CD14-positive monocyte (primary cell): ENCODE results near the gene SDC4. TPM values are rescaled to one million over a fixed set of nuclear protein-coding genes. Genes with fewer than 3 reads are reported as not detected.

Source experiments
- DNase-seq, 3 donors: peaks; one replicate each; pipeline ENCODE4 v3.0.0-alpha.2; 2011 to 2022
- H2AFZ ChIP-seq: 2 replicates; pipeline ENCODE4 v1.6.0; 2012; ENCODE audit warnings: mild to moderate bottlenecking, low read depth, low read length, inconsistent platforms; ENCODE audit not compliant: insufficient read depth, poor library complexity, severe bottlenecking
- H3K27ac ChIP-seq, 2 donors: 1 replicate in 1 of 2; 2 replicates in 1 of 2; pipeline ENCODE4 v1.5.1; 2012 to 2013; ENCODE audit warnings: low read length in 2 of 2, control low read depth in 1 of 2, inconsistent platforms in 1 of 2, low read depth in 1 of 2, mild to moderate bottlenecking in 1 of 2
- H3K27me3 ChIP-seq, 2 donors: one replicate each; pipeline versions ENCODE4 v1.6.0 to v1.6.1; 2011 to 2013; ENCODE audit warnings: low read length in 2 of 2; ENCODE audit not compliant: control insufficient read depth in 2 of 2, insufficient read depth in 2 of 2
- H3K36me3 ChIP-seq, 2 donors: replicated peaks in 1 of 2; 1 replicate in 1 of 2; 2 replicates in 1 of 2; pipeline versions ENCODE4 v1.5.1 to v1.6.1; 2012 to 2013; ENCODE audit warnings: low read length in 2 of 2, control low read depth in 1 of 2, inconsistent platforms in 1 of 2, mild to moderate bottlenecking in 1 of 2; ENCODE audit not compliant: insufficient read depth in 2 of 2, control insufficient read depth in 1 of 2
- H3K4me1 ChIP-seq, 2 donors: 1 replicate in 1 of 2; 2 replicates in 1 of 2; pipeline versions ENCODE4 v1.5.1 to v1.6.1; 2012 to 2013; ENCODE audit warnings: low read length in 2 of 2, control low read depth in 1 of 2, inconsistent platforms in 1 of 2, mild to moderate bottlenecking in 1 of 2, moderate library complexity in 1 of 2; ENCODE audit not compliant: insufficient read depth in 2 of 2, control insufficient read depth in 1 of 2
- H3K4me2 ChIP-seq: replicated peaks from 2 replicates; pipeline ENCODE3; 2012; ENCODE audit warnings: low read length, moderate library complexity, mild to moderate bottlenecking; ENCODE audit not compliant: poor library complexity, severe bottlenecking; ENCODE audit errors: extremely low read depth
- H3K4me3 ChIP-seq, 3 experiments: fragments of 200-600 bp in 1 of 3; sonication (generic) in 1 of 3; replicated peaks in 1 of 3; 1 replicate in 2 of 3; 2 replicates in 1 of 3; pipeline ENCODE4 v1.5.1; 2011 to 2013; ENCODE audit warnings: low read length in 3 of 3, mild to moderate bottlenecking in 3 of 3, control low read depth in 2 of 3, low read depth in 2 of 3, inconsistent platforms in 1 of 3, moderate library complexity in 1 of 3
- H3K79me2 ChIP-seq: 2 replicates; pipeline ENCODE4 v1.6.0; 2012; ENCODE audit warnings: mild to moderate bottlenecking, control low read depth, inconsistent platforms, low read length, moderate library complexity; ENCODE audit not compliant: insufficient read depth
- H3K9ac ChIP-seq: 2 replicates; pipeline ENCODE4 v1.6.0; 2017; ENCODE audit warnings: low read length, mild to moderate bottlenecking; ENCODE audit not compliant: insufficient read depth, poor library complexity, severe bottlenecking
- H3K9me3 ChIP-seq, 2 donors: replicated peaks in 1 of 2; 1 replicate in 1 of 2; 2 replicates in 1 of 2; pipeline versions ENCODE4 v1.5.1 to v1.6.1; 2012 to 2013; ENCODE audit warnings: low read length in 2 of 2, control low read depth in 1 of 2; ENCODE audit not compliant: control insufficient read depth in 1 of 2, insufficient read depth in 1 of 2
- H4K20me1 ChIP-seq: 2 replicates; pipeline ENCODE4 v1.6.0; 2012; ENCODE audit warnings: mild to moderate bottlenecking, low read length, control low read depth, moderate library complexity; ENCODE audit not compliant: insufficient read depth
- H3K27ac Mint-ChIP-seq, 7 donors: one replicate each; pipeline ENCODE4 v1.8.0; 2020; ENCODE audit warnings: mild to moderate bottlenecking in 7 of 7, mixed read lengths in 7 of 7, moderate library complexity in 6 of 7, inconsistent platforms in 2 of 7
- H3K27me3 Mint-ChIP-seq, 3 donors: one replicate each; pipeline ENCODE4 v1.8.0; 2021 to 2022; ENCODE audit warnings: low read depth in 3 of 3, mild to moderate bottlenecking in 3 of 3, mixed read lengths in 3 of 3, moderate library complexity in 3 of 3, inconsistent platforms in 1 of 3
- H3K36me3 Mint-ChIP-seq, 2 donors: one replicate each; pipeline ENCODE4 v1.8.0; 2020; ENCODE audit warnings: mixed read lengths in 2 of 2, inconsistent platforms in 1 of 2, mild to moderate bottlenecking in 1 of 2
- H3K4me1 Mint-ChIP-seq: one replicate; pipeline ENCODE4 v1.8.0; 2020; ENCODE audit warnings: mild to moderate bottlenecking, mixed read lengths
- H3K4me3 Mint-ChIP-seq, 2 donors: one replicate each; pipeline ENCODE4 v1.8.0; 2020; ENCODE audit warnings: mild to moderate bottlenecking in 2 of 2, mixed read lengths in 2 of 2, moderate library complexity in 1 of 2
- H3K9me3 Mint-ChIP-seq, 7 donors: one replicate each; pipeline ENCODE4 v1.8.0; 2020 to 2022; ENCODE audit warnings: mixed read lengths in 7 of 7, mild to moderate bottlenecking in 6 of 7, moderate library complexity in 6 of 7, inconsistent platforms in 2 of 7
- CTCF ChIP-seq: fragments of 200-600 bp; IDR thresholded peaks from one replicate; pipeline ENCODE4 v1.8.0; 2022; ENCODE audit warnings: antibody characterized with exemption, mild to moderate bottlenecking
- WGBS: methylation state at CpG from one replicate; pipeline ENCODE4 v1.1.5; 2013; ENCODE audit warnings: missing lambda C conversion rate; ENCODE audit not compliant: insufficient coverage; 5-methylcytosine and 5-hydroxymethylcytosine counted together
- intact Hi-C, 2 donors: fragments of 100-400 bp; cut with micrococcal nuclease; formaldehyde crosslinking; loops; one replicate each; pipeline versions ENCODE4 v1.15.0 to v1.15.1; 2023
- polyA plus RNA-seq, 3 donors: library from polyadenylated mRNA; depleted of rRNA in 1 of 3; unstranded in 2 of 3; stranded (reverse) in 1 of 3; fragments of 300-500 nt in 2 of 3; fragments of >200 nt in 1 of 3; fragmentation: Illumina TruSeq in 2 of 3; gene quantifications; 1 replicate in 2 of 3; 2 replicates in 1 of 3; pipeline ENCODE4 v1.2.3, GENCODE V29; 2012 to 2021

The SDC4 gene
- polyA plus RNA-seq, 3 donors = 1.6 to 5.1 (median 1.9) TPM

GRCh38 chr20:45362804-45363610 lies 14.8 kb upstream of the SDC4 start, which contains the start of gene SYS1:
TSS of gene SYS1 (plus strand) at chr20:45363156. CDS start at chr20:45363532, 376 bp downstream.
- WGBS = under 1% methylated on average over 55 of the region's 55 CpGs
- peaks cover 42% of the 10 kb centered on the region for H4K20me1 ChIP-seq
- H3K36me3 ChIP-seq = peaks cover 23 to 30% of the 10 kb centered on the region in 2 donors
- H3K79me2 ChIP-seq = peaks cover 20% of the 10 kb centered on the region
- no peaks in the 10 kb centered on the region for H3K27me3 ChIP-seq
- Mint-ChIP-seq H3K27me3 (peaks cover 0 to 2% (median 0%) of the 10 kb centered on the region in 3 donors), H3K9me3 (peaks cover 0 to 3% (median 0%) of the 10 kb centered on the region in 7 donors), H3K4me3 (peak within 1 kb of the TSS; percentile 95 to 99), H3K27ac (peak within 1 kb of the TSS; percentile 99 to 100 (median 100)), H3K4me1 (peaks cover 62% of the 10 kb centered on the region), H3K36me3 (peaks cover 27 to 29% of the 10 kb centered on the region in 2 donors)
- peak within 1 kb of the TSS; percentile 77 for H3K9ac ChIP-seq
- peak within 1 kb of the TSS; percentile 66 to 91 (median 77) for H3K4me3 ChIP-seq
- no peaks in the 10 kb centered on the region for H3K9me3 ChIP-seq
- H3K4me2 ChIP-seq = peak within 1 kb of the TSS; percentile 98
- H2AFZ ChIP-seq = peak within 1 kb of the TSS; percentile 70
- intact Hi-C loops = loop anchor here in 1 of 2 donors (5.0 kb wide), 1 partner anchor 41 kb away; no protein-coding TSS in a partner anchor
- H3K27ac ChIP-seq = peak within 1 kb of the TSS; percentile 89 to 98
- peak; percentile 86 for TF ChIP-seq CTCF
- peak; percentile 98 for DNase-seq
- peaks cover 54 to 68% of the 10 kb centered on the region in 2 donors for H3K4me1 ChIP-seq

- Mint-ChIP-seq H3K27me3 (peaks cover 0 to 2% (median 0%) of the 10 kb centered on the region in 3 donors), H3K27ac (peak overlapping the region; percentile 62 to 100 (median 78)), H3K4me1 (peaks cover 53% of the 10 kb centered on the region), H3K9me3 (peaks cover 0 to 3% (median 0%) of the 10 kb centered on the region in 7 donors), H3K4me3 (peak overlapping the region in 1 of 2 donors; percentile 57), H3K36me3 (peaks cover 15 to 17% of the 10 kb centered on the region in 2 donors)
- no peaks in the 10 kb centered on the region for H3K27me3 ChIP-seq
- H3K4me2 ChIP-seq = peak overlapping the region; percentile 59
- no peak for TF ChIP-seq CTCF
- intact Hi-C loops = loop anchor here in 1 of 2 donors (5.0 kb wide), 1 partner anchor 39 kb away; no protein-coding TSS in a partner anchor
- no CpG with 5 or more reads among the region's 6 CpGs for WGBS
- H3K79me2 ChIP-seq = peaks cover 20% of the 10 kb centered on the region
- H3K4me1 ChIP-seq = peaks cover 46 to 56% of the 10 kb centered on the region in 2 donors
- H4K20me1 ChIP-seq = peaks cover 32% of the 10 kb centered on the region
- DNase-seq = peak in 2 of 3 donors; percentile 71 to 73
- peak overlapping the region in 1 of 3 experiments; percentile 49 for H3K4me3 ChIP-seq
- H3K9me3 ChIP-seq = no peaks in the 10 kb centered on the region
- H3K27ac ChIP-seq = peak overlapping the region in 1 of 2 donors; percentile 45
- H3K36me3 ChIP-seq = peaks cover 16 to 21% of the 10 kb centered on the region in 2 donors
- no peak overlapping the region for H3K9ac ChIP-seq
- no peak overlapping the region for H2AFZ ChIP-seq
These were observed 13.6 kb upstream of the SDC4 start for GRCh38 chr20:45361793-45362192.
